Esophagus squamous epithelium (tissue), 5 donors: ENCODE measurements around the gene MTTP. TPM values are rescaled to one million over a fixed set of nuclear protein-coding genes. Genes with fewer than 3 reads are reported as not detected.
A peak's percentile ranks its signal among the peaks of the same experiment; 100 is the strongest.

Source experiments
- DNase-seq: peaks from one replicate; lab custom pipeline; 2025; lab: John Stamatoyannopoulos, UW
- H3K27ac ChIP-seq, 4 donors: fragments of 200-600 bp; sonication (generic); one replicate each; pipeline ENCODE4 v1.5.1; 2016 to 2019; ENCODE audit warnings: mild to moderate bottlenecking in 1 of 4
- H3K27me3 ChIP-seq, 4 donors: fragments of 200-600 bp; sonication (generic); 1 replicate in 3 of 4; 2 replicates in 1 of 4; pipeline versions ENCODE4 v1.5.1 to v1.6.0; 2017 to 2021; ENCODE audit warnings: antibody characterized with exemption in 1 of 4
- H3K36me3 ChIP-seq, 3 donors: fragments of 200-600 bp; sonication (generic); one replicate each; pipeline ENCODE4 v1.5.1; 2016 to 2019
- H3K4me1 ChIP-seq, 3 donors: fragments of 200-600 bp; sonication (generic); one replicate each; pipeline ENCODE4 v1.5.1; 2017 to 2019
- H3K4me3 ChIP-seq, 4 donors: fragments of 200-600 bp; sonication (generic); 1 replicate in 3 of 4; 2 replicates in 1 of 4; pipeline ENCODE4 v1.5.1; 2016 to 2019; ENCODE audit warnings: mild to moderate bottlenecking in 2 of 4, moderate library complexity in 1 of 4
- H3K9me3 ChIP-seq, 3 donors: fragments of 200-600 bp; sonication (generic); one replicate each; pipeline ENCODE4 v1.5.1; 2016 to 2019
- POLR2A ChIP-seq, 4 donors: fragments of 450-650 bp; IDR thresholded peaks; one replicate each; pipeline ENCODE4 v1.6.1; 2017; ENCODE audit warnings: antibody characterized with exemption in 4 of 4, mild to moderate bottlenecking in 4 of 4, moderate library complexity in 3 of 4
- WGBS, 2 donors: methylation state at CpG; one replicate each; pipeline ENCODE4 v1.1.5; 2018; 5-methylcytosine and 5-hydroxymethylcytosine counted together
- intact Hi-C: fragments of 100-400 bp; cut with DNase I; formaldehyde crosslinking; loops from one replicate; pipeline ENCODE4 v1.15.0; 2022
- total RNA-seq, 4 donors: library from RNA; depleted of rRNA; stranded (reverse); fragments of >200 nt; gene quantifications; one replicate each; pipeline ENCODE4 v1.1.0, GENCODE V29; 2016
- TF ChIP-seq, protein P1 (sequence below), 6 experiments: fragments of 450-650 bp in 4 of 6; fragments of 200-600 bp in 2 of 6; sonication (generic) in 2 of 6; IDR thresholded peaks; one replicate each; pipeline ENCODE4 v1.5.1; 2016 to 2019; ENCODE audit warnings: antibody characterized with exemption in 6 of 6, mild to moderate bottlenecking in 4 of 6, moderate library complexity in 4 of 6
- donor health status: DM: yes; HTN: yes; CAD: no.

The MTTP gene
- total RNA-seq, 4 donors from 2014 or later: 0.13 to 0.41 (median 0.19) TPM; not detected in 1

DNA sequence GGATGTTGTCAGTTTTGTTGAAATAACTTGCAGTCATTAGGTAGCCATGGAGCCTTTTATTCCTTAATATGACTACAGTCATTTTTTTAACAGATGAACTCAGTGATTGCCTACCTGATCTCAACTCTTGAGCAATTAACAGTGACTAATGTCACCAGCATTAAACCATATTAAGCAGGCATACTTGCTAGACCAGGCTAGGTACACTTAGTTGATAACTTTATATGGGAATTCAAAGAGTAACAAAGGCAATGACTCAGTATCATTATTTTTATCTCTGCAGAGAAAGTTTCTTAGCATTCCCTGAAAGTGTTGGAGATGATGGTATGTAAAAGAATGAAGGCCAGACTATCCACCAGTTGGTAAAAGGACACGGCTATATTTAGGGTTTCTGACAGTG lies 83.2 kb downstream of the MTTP start, which contains the start of gene C4orf54:
TSS of gene C4orf54 (minus strand) at position 31 of the 400 bp plus-strand sequence. CDS start 3,180 bp downstream, outside the sequence.
- no peak for DNase-seq
- intact Hi-C loops: no loop called here
- Histone ChIP-seq H3K4me1 (peaks cover 0 to 32% (median 12%) of the 10 kb centered on the region in 3 donors), H3K27ac (peak within 1 kb of the TSS in 1 of 4 donors; percentile 27), H3K36me3 (no peaks in the 10 kb centered on the region), H3K9me3 (no peaks in the 10 kb centered on the region), H3K27me3 (peaks cover 0 to 14% (median 0%) of the 10 kb centered on the region in 4 donors), H3K4me3 (no peak within 1 kb of the TSS)
- TF ChIP-seq, protein P1, sequence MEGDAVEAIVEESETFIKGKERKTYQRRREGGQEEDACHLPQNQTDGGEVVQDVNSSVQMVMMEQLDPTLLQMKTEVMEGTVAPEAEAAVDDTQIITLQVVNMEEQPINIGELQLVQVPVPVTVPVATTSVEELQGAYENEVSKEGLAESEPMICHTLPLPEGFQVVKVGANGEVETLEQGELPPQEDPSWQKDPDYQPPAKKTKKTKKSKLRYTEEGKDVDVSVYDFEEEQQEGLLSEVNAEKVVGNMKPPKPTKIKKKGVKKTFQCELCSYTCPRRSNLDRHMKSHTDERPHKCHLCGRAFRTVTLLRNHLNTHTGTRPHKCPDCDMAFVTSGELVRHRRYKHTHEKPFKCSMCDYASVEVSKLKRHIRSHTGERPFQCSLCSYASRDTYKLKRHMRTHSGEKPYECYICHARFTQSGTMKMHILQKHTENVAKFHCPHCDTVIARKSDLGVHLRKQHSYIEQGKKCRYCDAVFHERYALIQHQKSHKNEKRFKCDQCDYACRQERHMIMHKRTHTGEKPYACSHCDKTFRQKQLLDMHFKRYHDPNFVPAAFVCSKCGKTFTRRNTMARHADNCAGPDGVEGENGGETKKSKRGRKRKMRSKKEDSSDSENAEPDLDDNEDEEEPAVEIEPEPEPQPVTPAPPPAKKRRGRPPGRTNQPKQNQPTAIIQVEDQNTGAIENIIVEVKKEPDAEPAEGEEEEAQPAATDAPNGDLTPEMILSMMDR (IDR thresholded peaks at IDR 0.05): no peak
- no peak for TF ChIP-seq POLR2A (IDR thresholded peaks at IDR 0.05)
- 67% methylated on average over 1 of the region's 1 CpG for WGBS, 2 donors

DNA sequence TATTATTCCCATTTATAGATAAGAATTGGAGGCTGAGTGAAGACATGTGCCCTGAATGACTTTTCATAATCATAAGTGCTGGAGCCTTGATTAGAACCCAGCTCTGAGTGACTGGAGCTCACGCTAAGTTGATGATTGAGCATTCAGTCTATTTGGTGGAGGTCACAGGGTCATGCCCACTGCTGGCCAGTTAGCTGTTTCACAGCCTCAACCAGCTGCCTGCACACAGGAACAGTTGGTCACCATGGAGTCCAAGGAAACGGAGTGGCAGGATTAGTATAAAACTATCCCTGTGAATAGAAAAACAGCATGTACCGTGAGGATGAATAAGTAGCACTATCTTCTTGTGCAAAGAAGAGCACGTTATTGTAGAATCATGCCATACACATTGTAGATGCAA lies 84.0 kb downstream of the MTTP start:
- intact Hi-C loops: no loop called here
- Histone ChIP-seq H3K27me3 (peaks cover 0 to 7% (median 0%) of the 10 kb centered on the region in 4 donors), H3K27ac (peak overlapping the region in 1 of 4 donors; percentile 27), H3K36me3 (no peaks in the 10 kb centered on the region), H3K4me3 (no peak overlapping the region), H3K4me1 (peaks cover 0 to 28% (median 12%) of the 10 kb centered on the region in 3 donors), H3K9me3 (no peaks in the 10 kb centered on the region)
- DNase-seq: no peak
- 77 to 93% methylated on average over 4 of the region's 4 CpGs for WGBS, 2 donors
- TF ChIP-seq POLR2A (IDR thresholded peaks at IDR 0.05): no peak
- TF ChIP-seq, protein P1 (IDR thresholded peaks at IDR 0.05): no peak

DNA sequence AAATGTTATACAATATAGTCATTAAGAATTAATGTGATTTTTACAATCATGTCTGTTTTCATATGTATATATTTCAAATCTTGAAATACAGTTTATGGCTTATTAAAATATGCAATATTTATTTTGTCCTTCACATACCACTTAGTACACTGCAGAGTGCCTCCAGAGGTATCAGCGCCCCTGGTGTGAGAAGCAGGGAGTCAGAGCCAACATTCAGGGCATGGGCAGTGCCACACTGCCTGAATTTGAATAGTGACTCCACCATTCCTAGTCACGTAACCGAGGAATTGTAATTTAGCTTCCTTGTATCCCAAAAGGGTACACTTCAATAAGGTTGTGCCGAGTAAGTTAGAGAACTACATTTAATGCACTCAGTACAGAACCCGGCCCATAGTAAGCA lies 87.3 kb downstream of the MTTP start:
- H3K4me1 ChIP-seq: peaks cover 0 to 11% (median 0%) of the 10 kb centered on the region in 3 donors
- no peak overlapping the region for H3K4me3 ChIP-seq
- no peak overlapping the region for H3K27ac ChIP-seq
- TF ChIP-seq POLR2A (IDR thresholded peaks at IDR 0.05): no peak
- TF ChIP-seq, protein P1 (IDR thresholded peaks at IDR 0.05): no peak
- 83 to 91% methylated on average over 5 of the region's 5 CpGs for WGBS, 2 donors
- no peaks in the 10 kb centered on the region for H3K36me3 ChIP-seq
- no peaks in the 10 kb centered on the region for H3K9me3 ChIP-seq
- intact Hi-C loops: no loop called here
- H3K27me3 ChIP-seq: no peaks in the 10 kb centered on the region
- DNase-seq: no peak

DNA sequence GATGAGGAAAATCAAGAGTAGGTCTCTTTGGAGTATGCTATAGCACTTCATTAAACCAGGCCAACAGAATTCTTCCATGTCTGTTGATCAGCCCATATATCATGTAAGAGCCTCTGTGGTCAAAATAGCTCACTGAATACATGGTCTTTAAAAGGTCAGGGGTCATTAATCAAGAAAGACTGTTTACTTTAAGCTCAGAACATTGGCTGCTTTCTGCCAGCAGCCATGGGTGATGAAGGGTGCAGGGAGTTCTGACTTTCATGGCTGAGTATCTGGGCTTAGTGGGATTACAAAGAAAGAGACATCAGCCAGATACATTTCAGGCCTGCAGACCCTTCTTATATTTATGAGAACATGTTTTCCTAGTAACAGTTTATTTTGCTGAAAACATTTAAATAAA lies 90.1 kb downstream of the MTTP start:
- intact Hi-C loops: no loop called here
- Histone ChIP-seq H3K36me3 (no peaks in the 10 kb centered on the region), H3K9me3 (no peaks in the 10 kb centered on the region), H3K27me3 (no peaks in the 10 kb centered on the region), H3K27ac (peak overlapping the region in 1 of 4 donors; percentile 21), H3K4me3 (no peak overlapping the region), H3K4me1 (no peaks in the 10 kb centered on the region)
- TF ChIP-seq, protein P1 (IDR thresholded peaks at IDR 0.05): no peak
- TF ChIP-seq POLR2A (IDR thresholded peaks at IDR 0.05): no peak
- DNase-seq: no peak

DNA sequence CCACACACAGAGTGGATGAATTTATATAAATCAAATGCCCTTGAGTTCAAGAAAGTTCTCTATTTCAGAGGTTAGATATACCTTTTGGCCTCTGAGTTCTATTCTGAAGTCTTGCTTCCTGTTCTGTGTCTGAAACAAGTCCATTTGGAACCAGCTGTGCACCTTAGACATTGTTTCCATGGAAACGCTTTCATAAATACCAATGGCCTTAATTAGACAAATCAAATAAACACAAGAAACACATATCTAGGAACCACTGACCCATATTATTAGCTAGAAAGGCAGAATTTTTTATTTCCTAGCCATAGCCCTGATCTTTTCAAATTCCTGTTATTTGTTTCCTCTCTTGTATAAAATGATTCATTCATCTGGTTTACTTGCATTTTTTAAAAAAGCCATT lies 91.4 kb downstream of the MTTP start:
- 50% methylated on average over 1 of the region's 1 CpG for WGBS, 2 donors
- TF ChIP-seq, protein P1 (IDR thresholded peaks at IDR 0.05): no peak
- TF ChIP-seq POLR2A (IDR thresholded peaks at IDR 0.05): no peak
- Histone ChIP-seq H3K4me3 (no peak overlapping the region), H3K27me3 (no peaks in the 10 kb centered on the region), H3K36me3 (no peaks in the 10 kb centered on the region), H3K9me3 (no peaks in the 10 kb centered on the region), H3K27ac (no peak overlapping the region), H3K4me1 (peaks cover 0 to 4% (median 0%) of the 10 kb centered on the region in 3 donors)
- intact Hi-C loops: no loop called here
- DNase-seq: no peak
